HepG2 (cell line): Measurements from ENCODE around the gene SNRPD3. TPM values are rescaled to one million over a fixed set of nuclear protein-coding genes. Genes with fewer than 3 reads are reported as not detected.

ENCODE experiments used
- ATAD3A ChIP-seq: sonication (generic); formaldehyde crosslinking; IDR thresholded peaks from 2 replicates; pipeline ENCODE4 v1.4.0; 2020; ENCODE audit warnings: missing genetic modification reagents
- BCL6 ChIP-seq: IDR thresholded peaks from 2 replicates; pipeline ENCODE4 v1.6.1; 2016; ENCODE audit warnings: missing genetic modification reagents, missing compliant biosample characterization
- DPF2 ChIP-seq: sonication (generic); formaldehyde crosslinking; IDR thresholded peaks from 2 replicates; pipeline ENCODE4 v1.4.0; 2020; ENCODE audit warnings: mild to moderate bottlenecking, low read depth, missing genetic modification reagents, borderline replicate concordance
- LBX2 ChIP-seq: sonication (generic); formaldehyde crosslinking; IDR thresholded peaks from 2 replicates; pipeline ENCODE4 v1.5.0; 2020; ENCODE audit warnings: missing genetic modification reagents, mild to moderate bottlenecking, borderline replicate concordance
- NAIF1 ChIP-seq: sonication (generic); formaldehyde crosslinking; IDR thresholded peaks from 2 replicates; pipeline ENCODE4 v1.5.0; 2020; ENCODE audit warnings: mild to moderate bottlenecking, missing genetic modification reagents, borderline replicate concordance
- NONO ChIP-seq, 2 experiments: fragments of 450-650 bp in 1 of 2; sonication (generic) in 1 of 2; formaldehyde crosslinking in 1 of 2; IDR thresholded peaks in 1 of 2; conservative IDR thresholded peaks in 1 of 2; 2 replicates each; pipeline versions ENCODE4 v1.6.1 to v1.8.0; 2017 to 2022; ENCODE audit warnings: mild to moderate bottlenecking in 1 of 2, missing genetic modification reagents in 1 of 2, moderate library complexity in 1 of 2
- NR0B2 ChIP-seq: sonication (generic); formaldehyde crosslinking; IDR thresholded peaks from 2 replicates; pipeline ENCODE4 v1.4.0; 2020; ENCODE audit warnings: mild to moderate bottlenecking, missing genetic modification reagents
- NR2F2 ChIP-seq: IDR thresholded peaks from 2 replicates; pipeline ENCODE4 v1.6.1; 2012; ENCODE audit warnings: low read depth, inconsistent platforms, borderline replicate concordance
- NR3C1 ChIP-seq: sonication (generic); formaldehyde crosslinking; IDR thresholded peaks from 2 replicates; pipeline ENCODE4 v1.4.0; 2020; ENCODE audit warnings: missing genetic modification reagents
- RARG ChIP-seq: sonication (generic); formaldehyde crosslinking; IDR thresholded peaks from 2 replicates; pipeline ENCODE4 v1.4.0; 2020; ENCODE audit warnings: low read depth, mild to moderate bottlenecking, missing genetic modification reagents
- STAT5B ChIP-seq: sonication (generic); formaldehyde crosslinking; IDR thresholded peaks from 2 replicates; pipeline ENCODE4 v1.4.0; 2020; ENCODE audit warnings: missing genetic modification reagents
- TGIF2 ChIP-seq: IDR thresholded peaks from 2 replicates; pipeline ENCODE4 v1.6.1; 2016; ENCODE audit warnings: control low read depth, missing compliant biosample characterization
- TMF1 ChIP-seq: sonication (generic); formaldehyde crosslinking; IDR thresholded peaks from 2 replicates; pipeline ENCODE4 v1.8.1; 2022; ENCODE audit warnings: low read depth, missing genetic modification reagents
- ZBTB7B ChIP-seq: sonication (generic); formaldehyde crosslinking; IDR thresholded peaks from 2 replicates; pipeline ENCODE4 v1.4.0; 2020; ENCODE audit warnings: missing genetic modification reagents
- ZNF143 ChIP-seq: sonication (generic); formaldehyde crosslinking; IDR thresholded peaks from 2 replicates; pipeline ENCODE4 v1.4.0; 2020; ENCODE audit warnings: missing genetic modification reagents
- ZNF318 ChIP-seq: sonication (generic); formaldehyde crosslinking; IDR thresholded peaks from 2 replicates; pipeline ENCODE4 v1.4.0; 2020; ENCODE audit warnings: mild to moderate bottlenecking, missing genetic modification reagents
- ZNF432 ChIP-seq: sonication (generic); formaldehyde crosslinking; IDR thresholded peaks from 2 replicates; pipeline ENCODE4 v1.5.0; 2020; ENCODE audit warnings: missing genetic modification reagents, mild to moderate bottlenecking, borderline replicate concordance
- ZNF460 ChIP-seq: sonication (generic); formaldehyde crosslinking; IDR thresholded peaks from 2 replicates; pipeline ENCODE4 v1.5.1; 2020; ENCODE audit warnings: missing genetic modification reagents, mild to moderate bottlenecking, borderline replicate concordance
- polyA plus RNA-seq, 8 experiments: library from polyadenylated mRNA; depleted of rRNA in 3 of 8; stranded (reverse) in 7 of 8; unstranded in 1 of 8; fragments of >200 nt; fragmentation: Illumina TruSeq in 4 of 8; extraction: Trizol in 4 of 8; gene quantifications; 2 replicates each; pipeline versions ENCODE4 v1.2.1 to v1.2.3, GENCODE V29; 2011 to 2016; ENCODE audit warnings: low read depth in 4 of 8, missing spikeins in 1 of 8, mixed read lengths in 1 of 8; ENCODE audit not compliant: insufficient read depth in 1 of 8
- total RNA-seq, 5 experiments: library from RNA; depleted of rRNA; stranded (reverse); fragments of >200 nt; fragmentation: Illumina TruSeq; extraction: Trizol; gene quantifications; 2 replicates each; pipeline ENCODE4 v1.2.3, GENCODE V29; 2016; ENCODE audit warnings: low read depth in 1 of 5

The SNRPD3 gene
- total and polyA plus RNA-seq, 2 of the 13 experiments (the other 11 are each of a cell fraction or from before 2014, with no cell fraction given), result 110 to 209 TPM

- TF ChIP-seq STAT5B (CRISPR knock-in tag), result no peak
- no peak for TF ChIP-seq TMF1
- no peak for TF ChIP-seq NR3C1 (CRISPR knock-in tag)
- TF ChIP-seq RARG, result no peak
- 0 out of 2 replicates have a peak, but pooled peaks have one; percentile 35 for TF ChIP-seq TGIF2 (CRISPR knock-in tag)
- TF ChIP-seq LBX2 (CRISPR knock-in tag), result no peak
- no peak for TF ChIP-seq ATAD3A (CRISPR knock-in tag)
- no peak for TF ChIP-seq NR2F2
- no peak for TF ChIP-seq ZNF318 (CRISPR knock-in tag)
- no peak for TF ChIP-seq DPF2 (CRISPR knock-in tag)
- peak; percentile 25; the same call in 1 of the 2 replicates for TF ChIP-seq ZNF460 (CRISPR knock-in tag)
- TF ChIP-seq ZNF432, result no peak
- no peak for TF ChIP-seq NAIF1 (CRISPR knock-in tag)
- TF ChIP-seq ZBTB7B (CRISPR knock-in tag), result peak; percentile 45; the same call in 1 of the 2 replicates
- no peak for TF ChIP-seq ZNF143 (CRISPR knock-in tag)
- no peak for TF ChIP-seq NONO (IDR thresholded peaks at IDR 0.05)
- peak; percentile 58; the same call in 1 of the 2 replicates for TF ChIP-seq NONO (CRISPR knock-in tag; conservative IDR thresholded peaks at IDR 0.05)
- no peak for TF ChIP-seq NR0B2 (CRISPR knock-in tag)
- TF ChIP-seq BCL6 (CRISPR knock-in tag), result peak; percentile 66
These were observed 45.7 kb downstream of the SNRPD3 start (continued) for GRCh38 chr22:24601217-24602104.
